ENCODE measurements around the gene FEM1A. TPM values are rescaled to one million over a fixed set of nuclear protein-coding genes. Genes with fewer than 3 reads are reported as not detected.

FEM1A gene
- total and polyA plus RNA-seq, 11 donors: 28.4 to 94.0 (median 40.5) TPM

- intact Hi-C loops (cut with DNase I): no loop called here
- ATAC-seq (no peak), DNase-seq (no peak)
- Histone ChIP-seq H3K27me3 (peaks cover 0 to 17% (median 0%) of the 10 kb centered on the region in 9 donors), H3K27ac (no peak overlapping the region), H3K4me3 (no peak overlapping the region), H3K36me3 (no peaks in the 10 kb centered on the region), H3K9me3 (no peaks in the 10 kb centered on the region), H3K4me1 (peaks cover 0 to 14% (median 7%) of the 10 kb centered on the region in 12 donors)
- no peak for TF ChIP-seq POLR2A (IDR thresholded peaks at IDR 0.05)
- TF ChIP-seq CTCF (IDR thresholded peaks at IDR 0.05): no peak
- WGBS, 4 donors: 74 to 77% (median 75%) methylated on average over 4 of the region's 4 CpGs
Observed at GRCh38 chr19:4758082-4758481, 33.5 kb upstream of the FEM1A start.

GRCh38 chr19:4758659-4759058, 32.9 kb upstream of the FEM1A start:
- 64 to 72% (median 66%) methylated on average over 5 of the region's 5 CpGs for WGBS, 4 donors
- Histone ChIP-seq H3K27ac (no peak overlapping the region), H3K27me3 (peaks cover 0 to 23% (median under 1%) of the 10 kb centered on the region in 9 donors), H3K9me3 (no peaks in the 10 kb centered on the region), H3K4me3 (no peak overlapping the region), H3K4me1 (peaks cover 0 to 14% (median 7%) of the 10 kb centered on the region in 12 donors), H3K36me3 (no peaks in the 10 kb centered on the region)
- TF ChIP-seq CTCF (IDR thresholded peaks at IDR 0.05) (no peak), POLR2A (IDR thresholded peaks at IDR 0.05) (no peak)
- intact Hi-C loops (cut with DNase I): no loop called here
- DNase-seq: no peak
- ATAC-seq: no peak

GRCh38 chr19:4759388-4760284, 31.9 kb upstream of the FEM1A start:
- 3 to 8% (median 4%) methylated on average over 14 to 53 of the region's 53 CpGs for WGBS, 4 donors
- TF ChIP-seq CTCF (IDR thresholded peaks at IDR 0.05): no peak
- no peak for TF ChIP-seq POLR2A (IDR thresholded peaks at IDR 0.05)
- intact Hi-C loops (cut with DNase I): no loop called here

GRCh38 chr19:4760285-4760650, 31.3 kb upstream of the FEM1A start:
- Histone ChIP-seq H3K27ac (no peak overlapping the region), H3K36me3 (no peaks in the 10 kb centered on the region), H3K4me1 (peaks cover 0 to 14% (median 7%) of the 10 kb centered on the region in 12 donors), H3K9me3 (no peaks in the 10 kb centered on the region), H3K4me3 (peak overlapping the region in 9 of 12 donors; percentile 32 to 51 (median 39)), H3K27me3 (peaks cover 0 to 31% (median 2%) of the 10 kb centered on the region in 9 donors)
- no peak for TF ChIP-seq POLR2A (IDR thresholded peaks at IDR 0.05)
- TF ChIP-seq CTCF (IDR thresholded peaks at IDR 0.05): no peak
- no peak for DNase-seq
- intact Hi-C loops (cut with DNase I): no loop called here
- 35 to 44% (median 39%) methylated on average over 10 of the region's 10 CpGs for WGBS, 4 donors
- no peak for ATAC-seq

More at GRCh38 chr19:4759388-4760284, 31.9 kb upstream of the FEM1A start:
- H3K4me3 ChIP-seq: peak overlapping the region in 10 of 12 donors; percentile 21 to 51 (median 39)
- no peaks in the 10 kb centered on the region for H3K36me3 ChIP-seq
- no peaks in the 10 kb centered on the region for H3K9me3 ChIP-seq
- H3K27me3 ChIP-seq: peaks cover 0 to 27% (median 2%) of the 10 kb centered on the region in 9 donors
- ATAC-seq: peak; percentile 88 to 99 (median 99)
- H3K4me1 ChIP-seq: peaks cover 0 to 14% (median 7%) of the 10 kb centered on the region in 12 donors
- DNase-seq: peak; percentile 89 to 94 (median 93)
- H3K27ac ChIP-seq: no peak overlapping the region

Measured in heart left ventricle (tissue), 16 donors.